C1 segment of cervical spinal cord (tissue), 14 donors: ENCODE results near the gene FAU.
"Not testable (repeated sequence)": the region's sequence is repeated elsewhere in the genome, so short reads cannot be mapped to it uniquely, and the experiment has no call there.

Experiments
- DNase-seq, 14 donors: peaks; one replicate each; lab custom pipeline; 2025; lab: John Stamatoyannopoulos, UW

Gene FAU

GRCh38 chr11:65121447-65121864 lies 478 bp downstream of the FAU start:
- DNase-seq, result no peak

GRCh38 chr11:65120831-65121230 lies 1.1 kb downstream of the FAU start:
- DNase-seq, result no peak

- DNase-seq, result no peak
Measured at GRCh38 chr11:65119670-65119995, 2.3 kb downstream of the FAU start.

- not testable (repeated sequence) for DNase-seq
Measured at GRCh38 chr11:65118891-65119669, 2.9 kb downstream of the FAU start.

GRCh38 chr11:65118097-65118837 lies 3.7 kb downstream of the FAU start:
- no peak for DNase-seq

GRCh38 chr11:65117206-65118096 lies 4.5 kb downstream of the FAU start, which contains the start of gene ZNHIT2:
Gene ZNHIT2 (minus strand): TSS chr11:65117701. CDS start chr11:65117653, 48 bp downstream.
- peak; percentile 69 to 99 (median 96) for DNase-seq

GRCh38 chr11:65116370-65117205 lies 5.3 kb downstream of the FAU start:
- DNase-seq, result peak in 2 of 14 donors; percentile 46 to 57

- no peak for DNase-seq
Measured at GRCh38 chr11:65115361-65116082, 6.4 kb downstream of the FAU start.

- no peak for DNase-seq
Measured at GRCh38 chr11:65114538-65115171, 7.3 kb downstream of the FAU start.

- no peak for DNase-seq
Measured at GRCh38 chr11:65113839-65114238, 8.1 kb downstream of the FAU start.

GRCh38 chr11:65113361-65113756 lies 8.6 kb downstream of the FAU start:
- no peak for DNase-seq

GRCh38 chr11:65112546-65113360 lies 9.2 kb downstream of the FAU start:
- DNase-seq, result peak in 12 of 14 donors; percentile 12 to 68 (median 35)

GRCh38 chr11:65111744-65112545 lies 10.0 kb downstream of the FAU start, which contains the start of gene TM7SF2:
Gene TM7SF2 (plus strand): TSS chr11:65111872. CDS start chr11:65112016, 144 bp downstream.
- peak; percentile 43 to 97 (median 90) for DNase-seq

- no peak for DNase-seq
Measured at GRCh38 chr11:65111159-65111743, 10.7 kb downstream of the FAU start.

GRCh38 chr11:65110354-65110861 lies 11.5 kb downstream of the FAU start:
- peak; percentile 38 to 87 (median 73) for DNase-seq

GRCh38 chr11:65109231-65110198 lies 12.4 kb downstream of the FAU start:
- no peak for DNase-seq
